ENCODE measurements around the gene TAGLN. TPM values are rescaled to one million over a fixed set of nuclear protein-coding genes. Genes with fewer than 3 reads are reported as not detected.

The TAGLN gene
- total RNA-seq, 2 experiments from 2014 or later: 8.4 to 9.5 TPM

GRCh38 chr11:117231842-117232091 lies 32.6 kb downstream of the TAGLN start, which contains the start of gene PCSK7:
Gene PCSK7, minus strand, starts transcription at chr11:117232073. Its CDS starts 2,229 bp downstream, at chr11:117229844.
- ATAC-seq (ENCODE audit: poor library complexity): no peak
- ChIA-PET POLR2A (interaction anchor here (0.7 to 4.2 kb wide), 13 partner anchors 11 to 444 kb away, joined by 3 to 46 read pairs (median 6); partner anchors contain the start of genes CEP164, PAFAH1B2, SIDT2 and ZPR1), CTCF (interaction anchor here (1.1 to 1.2 kb wide), 3 partner anchors 49 to 460 kb away, joined by 3 to 7 read pairs (median 3); partner anchors contain the start of gene SIDT2)
- peak within 1 kb of the TSS; percentile 93 for H3K27ac Mint-ChIP-seq
- TF ChIP-seq CTCF (IDR thresholded peaks at IDR 0.05): no peak
- peak within 1 kb of the TSS; percentile 100 for H3K4me3 Mint-ChIP-seq
- H3K9me3 ChIP-seq (ENCODE audit: control insufficient read depth in 1 of 2, insufficient read depth in 1 of 2, low read length in 2 of 2): no peaks in the 10 kb centered on the region
- DNase-seq: peak in 2 of 14 experiments; percentile 54 to 78
- no peaks in the 10 kb centered on the region for H3K9me3 Mint-ChIP-seq
- peak within 1 kb of the TSS; percentile 100 for H3K4me3 ChIP-seq (ENCODE audit: low read length)
- peaks cover 62% of the 10 kb centered on the region for H3K4me1 Mint-ChIP-seq (ENCODE audit: low read depth)
- peaks cover 34% of the 10 kb centered on the region for H3K36me3 ChIP-seq (ENCODE audit: insufficient read depth, low read length)
- no peaks in the 10 kb centered on the region for H3K27me3 Mint-ChIP-seq
- H3K36me3 Mint-ChIP-seq (ENCODE audit: low read depth): peaks cover 76% of the 10 kb centered on the region
- peaks cover 45% of the 10 kb centered on the region for H3K4me1 ChIP-seq (ENCODE audit: insufficient read depth, low read length)
- intact Hi-C loops (cut with DNase I, micrococcal nuclease): loop anchor here (2.0 to 10.0 kb wide), 7 partner anchors 53 to 1343 kb away; partner anchors contain the start of genes CEP164 (in 2 of the 2), ZPR1 (in 2 of the 2), ARCN1 (in 1 of the 2) and BUD13 (in 1 of the 2)
- H3K27me3 ChIP-seq (ENCODE audit: control insufficient read depth in 1 of 2, insufficient read depth in 2 of 2, low read length in 2 of 2): no peaks in the 10 kb centered on the region
- peak within 1 kb of the TSS; percentile 91 to 97 for H3K27ac ChIP-seq (ENCODE audit: low read depth in 1 of 2, low read length in 2 of 2)

GRCh38 chr11:117232092-117232878 lies 33.1 kb downstream of the TAGLN start, which contains the start of gene RNF214:
Gene RNF214, plus strand, starts transcription at chr11:117232671. Its CDS starts 1,602 bp downstream, at chr11:117234273.
- ATAC-seq (ENCODE audit: poor library complexity): peak; percentile 70
- Mint-ChIP-seq H3K27ac (peak within 1 kb of the TSS; percentile 93), H3K4me1 (ENCODE audit: low read depth) (peaks cover 58% of the 10 kb centered on the region), H3K36me3 (ENCODE audit: low read depth) (peaks cover 72% of the 10 kb centered on the region), H3K9me3 (no peaks in the 10 kb centered on the region), H3K4me3 (peak within 1 kb of the TSS; percentile 100), H3K27me3 (no peaks in the 10 kb centered on the region)
- CTCF ChIA-PET: interaction anchor here (1.1 to 1.2 kb wide), 3 partner anchors 48 to 461 kb away, joined by 3 to 7 read pairs (median 3); partner anchors contain the start of gene SIDT2
- peaks cover 29% of the 10 kb centered on the region for H3K36me3 ChIP-seq (ENCODE audit: insufficient read depth, low read length)
- peak; percentile 51 to 91 (median 71) for DNase-seq
- H3K9me3 ChIP-seq (ENCODE audit: control insufficient read depth in 1 of 2, insufficient read depth in 1 of 2, low read length in 2 of 2): no peaks in the 10 kb centered on the region
- H3K4me3 ChIP-seq (ENCODE audit: low read length): peak within 1 kb of the TSS; percentile 100
- H3K27ac ChIP-seq (ENCODE audit: low read depth in 1 of 2, low read length in 2 of 2): peak within 1 kb of the TSS; percentile 91 to 97
- no peaks in the 10 kb centered on the region for H3K27me3 ChIP-seq (ENCODE audit: control insufficient read depth in 1 of 2, insufficient read depth in 2 of 2, low read length in 2 of 2)
- POLR2A ChIA-PET: interaction anchor here (0.6 to 4.2 kb wide), 14 partner anchors 11 to 444 kb away, joined by 3 to 46 read pairs (median 6); partner anchors contain the start of genes CEP164, PAFAH1B2, SIDT2 and ZPR1
- peak; percentile 70 for TF ChIP-seq CTCF (IDR thresholded peaks at IDR 0.05)
- intact Hi-C loops (cut with DNase I, micrococcal nuclease): loop anchor here (2.0 to 10.0 kb wide), 7 partner anchors 53 to 1343 kb away; partner anchors contain the start of genes CEP164 (in 2 of the 2), ZPR1 (in 2 of the 2), ARCN1 (in 1 of the 2) and BUD13 (in 1 of the 2)
- peaks cover 40% of the 10 kb centered on the region for H3K4me1 ChIP-seq (ENCODE audit: insufficient read depth, low read length)

GRCh38 chr11:117232911-117233409 lies 33.8 kb downstream of the TAGLN start:
- H3K4me1 ChIP-seq (ENCODE audit: insufficient read depth, low read length): peaks cover 38% of the 10 kb centered on the region
- H3K9me3 Mint-ChIP-seq: no peaks in the 10 kb centered on the region
- peaks cover 55% of the 10 kb centered on the region for H3K4me1 Mint-ChIP-seq (ENCODE audit: low read depth)
- peaks cover 65% of the 10 kb centered on the region for H3K36me3 Mint-ChIP-seq (ENCODE audit: low read depth)
- H3K4me3 ChIP-seq (ENCODE audit: low read length): peak overlapping the region; percentile 70
- no peaks in the 10 kb centered on the region for H3K27me3 Mint-ChIP-seq
- ChIA-PET POLR2A (interaction anchor here (0.6 to 4.2 kb wide), 6 partner anchors 11 to 95 kb away, joined by 3 to 46 read pairs (median 14); partner anchors contain the start of genes CEP164, PAFAH1B2 and SIDT2), CTCF (interaction anchor here (1.1 to 1.2 kb wide), 2 partner anchors 54 to 461 kb away, joined by 3 to 7 read pairs; partner anchors contain the start of gene SIDT2)
- H3K27ac Mint-ChIP-seq: peak overlapping the region; percentile 93
- no peaks in the 10 kb centered on the region for H3K27me3 ChIP-seq (ENCODE audit: control insufficient read depth in 1 of 2, insufficient read depth in 2 of 2, low read length in 2 of 2)
- H3K27ac ChIP-seq (ENCODE audit: low read depth in 1 of 2, low read length in 2 of 2): peak overlapping the region; percentile 30 to 66
- TF ChIP-seq CTCF (IDR thresholded peaks at IDR 0.05): no peak
- H3K4me3 Mint-ChIP-seq: peak overlapping the region; percentile 94
- no peak for ATAC-seq (ENCODE audit: poor library complexity)
- intact Hi-C loops (cut with DNase I, micrococcal nuclease): loop anchor here (2.0 to 10.0 kb wide), 7 partner anchors 54 to 1342 kb away; partner anchors contain the start of genes CEP164 (in 2 of the 2), ZPR1 (in 2 of the 2), ARCN1 (in 1 of the 2) and BUD13 (in 1 of the 2)
- no peaks in the 10 kb centered on the region for H3K9me3 ChIP-seq (ENCODE audit: control insufficient read depth in 1 of 2, insufficient read depth in 1 of 2, low read length in 2 of 2)
- H3K36me3 ChIP-seq (ENCODE audit: insufficient read depth, low read length): peaks cover 24% of the 10 kb centered on the region
- peak in 1 of 14 experiments; percentile 17 for DNase-seq
